Esophagus muscularis mucosa (tissue), 3 donors: ENCODE results near the gene POLK.

Source experiments
- POLR2AphosphoS5 ChIP-seq, 2 donors: sonication (generic); formaldehyde crosslinking; IDR thresholded peaks; one replicate each; pipeline ENCODE4 v1.6.1; 2017; ENCODE audit warnings: antibody characterized with exemption in 2 of 2
- TF ChIP-seq, protein P1 (sequence below), 3 experiments: fragments of 200-600 bp in 2 of 3; fragments of 450-650 bp in 1 of 3; sonication (generic) in 2 of 3; IDR thresholded peaks; one replicate each; pipeline ENCODE4 v1.5.1; 2017 to 2019; ENCODE audit warnings: antibody characterized with exemption in 3 of 3, mild to moderate bottlenecking in 2 of 3, moderate library complexity in 1 of 3

DNA sequence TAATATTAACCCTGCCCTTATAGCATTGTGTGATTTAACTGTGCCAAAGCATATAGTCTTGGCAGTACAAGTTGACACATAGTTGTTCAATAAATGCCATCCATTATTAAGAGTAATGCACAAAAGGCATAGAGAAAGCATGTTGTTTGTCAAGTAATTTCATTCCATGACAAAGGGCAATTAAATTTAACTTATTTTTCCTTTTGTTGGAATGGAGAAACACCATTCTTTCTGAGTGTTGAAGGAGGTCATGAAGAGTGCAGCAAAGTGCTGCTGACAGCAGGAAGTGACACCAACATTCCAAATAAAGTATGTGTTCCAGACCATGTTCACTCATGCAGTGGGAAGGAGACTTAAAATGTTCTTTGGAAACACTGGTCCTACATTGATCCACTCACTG lies 128.7 kb downstream of the POLK start:
- TF ChIP-seq, protein P1, sequence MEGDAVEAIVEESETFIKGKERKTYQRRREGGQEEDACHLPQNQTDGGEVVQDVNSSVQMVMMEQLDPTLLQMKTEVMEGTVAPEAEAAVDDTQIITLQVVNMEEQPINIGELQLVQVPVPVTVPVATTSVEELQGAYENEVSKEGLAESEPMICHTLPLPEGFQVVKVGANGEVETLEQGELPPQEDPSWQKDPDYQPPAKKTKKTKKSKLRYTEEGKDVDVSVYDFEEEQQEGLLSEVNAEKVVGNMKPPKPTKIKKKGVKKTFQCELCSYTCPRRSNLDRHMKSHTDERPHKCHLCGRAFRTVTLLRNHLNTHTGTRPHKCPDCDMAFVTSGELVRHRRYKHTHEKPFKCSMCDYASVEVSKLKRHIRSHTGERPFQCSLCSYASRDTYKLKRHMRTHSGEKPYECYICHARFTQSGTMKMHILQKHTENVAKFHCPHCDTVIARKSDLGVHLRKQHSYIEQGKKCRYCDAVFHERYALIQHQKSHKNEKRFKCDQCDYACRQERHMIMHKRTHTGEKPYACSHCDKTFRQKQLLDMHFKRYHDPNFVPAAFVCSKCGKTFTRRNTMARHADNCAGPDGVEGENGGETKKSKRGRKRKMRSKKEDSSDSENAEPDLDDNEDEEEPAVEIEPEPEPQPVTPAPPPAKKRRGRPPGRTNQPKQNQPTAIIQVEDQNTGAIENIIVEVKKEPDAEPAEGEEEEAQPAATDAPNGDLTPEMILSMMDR (IDR thresholded peaks at IDR 0.05): no peak
- no peak for TF ChIP-seq POLR2AphosphoS5 (IDR thresholded peaks at IDR 0.05)
